Measurements from ENCODE around the gene TIGD1.

- no peak for TF ChIP-seq CTCF (conservative IDR thresholded peaks at IDR 0.05; ENCODE audit: low read depth, low read length)
- no peak for TF ChIP-seq EZH2 (IDR thresholded peaks at IDR 0.05; ENCODE audit: borderline replicate concordance, low read depth, low read length, poor library complexity, severe bottlenecking)
These were observed 47.8 kb downstream of the TIGD1 start for GRCh38 chr2:232502511-232502910.
